ENCODE data around the gene ACTRT2. TPM values are rescaled to one million over a fixed set of nuclear protein-coding genes. Genes with fewer than 3 reads are reported as not detected.

Gene ACTRT2
- total RNA-seq, 1 donor from 2014 or later: not detected

GRCh38 chr1:3061566-3061965 lies 40.3 kb downstream of the ACTRT2 start:
- DNase-seq (ENCODE audit: extremely low spot score, unreplicated experiment): no peak
- Mint-ChIP-seq H3K27me3 (ENCODE audit: unreplicated experiment) (peaks cover 50% of the 10 kb centered on the region), H3K27ac (ENCODE audit: unreplicated experiment) (no peak overlapping the region), H3K36me3 (ENCODE audit: unreplicated experiment) (no peaks in the 10 kb centered on the region), H3K4me1 (ENCODE audit: unreplicated experiment) (peaks cover 5% of the 10 kb centered on the region), H3K9me3 (ENCODE audit: unreplicated experiment) (no peaks in the 10 kb centered on the region), H3K4me3 (ENCODE audit: unreplicated experiment) (no peak overlapping the region)
- no peak for TF ChIP-seq CTCF (IDR thresholded peaks at IDR 0.05)

GRCh38 chr1:3061981-3062615 lies 40.8 kb downstream of the ACTRT2 start:
- peaks cover 45% of the 10 kb centered on the region for H3K27me3 Mint-ChIP-seq (ENCODE audit: unreplicated experiment)
- H3K4me3 Mint-ChIP-seq (ENCODE audit: unreplicated experiment): no peak overlapping the region
- H3K9me3 Mint-ChIP-seq (ENCODE audit: unreplicated experiment): no peaks in the 10 kb centered on the region
- no peak for TF ChIP-seq CTCF (IDR thresholded peaks at IDR 0.05)
- H3K4me1 Mint-ChIP-seq (ENCODE audit: unreplicated experiment): peaks cover 5% of the 10 kb centered on the region
- H3K36me3 Mint-ChIP-seq (ENCODE audit: unreplicated experiment): no peaks in the 10 kb centered on the region
- DNase-seq (ENCODE audit: extremely low spot score, unreplicated experiment): no peak
- no peak overlapping the region for H3K27ac Mint-ChIP-seq (ENCODE audit: unreplicated experiment)

GRCh38 chr1:3062616-3063378 lies 41.5 kb downstream of the ACTRT2 start:
- no peaks in the 10 kb centered on the region for H3K9me3 Mint-ChIP-seq (ENCODE audit: unreplicated experiment)
- H3K36me3 Mint-ChIP-seq (ENCODE audit: unreplicated experiment): no peaks in the 10 kb centered on the region
- H3K4me3 Mint-ChIP-seq (ENCODE audit: unreplicated experiment): no peak overlapping the region
- no peak for TF ChIP-seq CTCF (IDR thresholded peaks at IDR 0.05)
- peaks cover 6% of the 10 kb centered on the region for H3K4me1 Mint-ChIP-seq (ENCODE audit: unreplicated experiment)
- no peak for DNase-seq (ENCODE audit: extremely low spot score, unreplicated experiment)
- peaks cover 39% of the 10 kb centered on the region for H3K27me3 Mint-ChIP-seq (ENCODE audit: unreplicated experiment)
- no peak overlapping the region for H3K27ac Mint-ChIP-seq (ENCODE audit: unreplicated experiment)

GRCh38 chr1:3063379-3064295 lies 42.4 kb downstream of the ACTRT2 start:
- no peak for DNase-seq (ENCODE audit: extremely low spot score, unreplicated experiment)
- Mint-ChIP-seq H3K27me3 (ENCODE audit: unreplicated experiment) (peaks cover 33% of the 10 kb centered on the region), H3K4me1 (ENCODE audit: unreplicated experiment) (peaks cover 7% of the 10 kb centered on the region), H3K4me3 (ENCODE audit: unreplicated experiment) (no peak overlapping the region), H3K27ac (ENCODE audit: unreplicated experiment) (no peak overlapping the region), H3K36me3 (ENCODE audit: unreplicated experiment) (no peaks in the 10 kb centered on the region), H3K9me3 (ENCODE audit: unreplicated experiment) (no peaks in the 10 kb centered on the region)
- no peak for TF ChIP-seq CTCF (IDR thresholded peaks at IDR 0.05)
